ENCODE measurements around the gene TMEM176B.
"Not testable (repeated sequence)": the region's sequence is repeated elsewhere in the genome, so short reads cannot be mapped to it uniquely, and the experiment has no call there.

TMEM176B gene

GRCh38 chr7:150790416-150791075 lies 9.6 kb downstream of the TMEM176B start:
- no peak for DNase-seq (ENCODE audit: low spot score)

- no peak for DNase-seq (ENCODE audit: low spot score)
These were observed 11.5 kb downstream of the TMEM176B start for GRCh38 chr7:150788474-150789269.

GRCh38 chr7:150787321-150788281 lies 12.6 kb downstream of the TMEM176B start:
- no peak for DNase-seq (ENCODE audit: low spot score)

- no peak for DNase-seq (ENCODE audit: low spot score)
These were observed 15.2 kb downstream of the TMEM176B start for GRCh38 chr7:150784954-150785353.

- peak; percentile 88 for DNase-seq (ENCODE audit: low spot score)
These were observed 15.9 kb downstream of the TMEM176B start for GRCh38 chr7:150784120-150784736.

- DNase-seq (ENCODE audit: low spot score) = no peak
These were observed 18.2 kb downstream of the TMEM176B start for GRCh38 chr7:150781961-150782360.

- DNase-seq (ENCODE audit: low spot score) = no peak
These were observed 19.1 kb downstream of the TMEM176B start for GRCh38 chr7:150781103-150781502.

GRCh38 chr7:150780292-150780691 lies 19.9 kb downstream of the TMEM176B start:
- DNase-seq (ENCODE audit: low spot score) = no peak

GRCh38 chr7:150778738-150779301 lies 21.3 kb downstream of the TMEM176B start:
- DNase-seq (ENCODE audit: low spot score) = peak; percentile 87

GRCh38 chr7:150778014-150778737 lies 22.0 kb downstream of the TMEM176B start:
- DNase-seq (ENCODE audit: low spot score) = no peak

GRCh38 chr7:150774131-150774530 lies 26.0 kb downstream of the TMEM176B start:
- DNase-seq (ENCODE audit: low spot score) = not testable (repeated sequence)

GRCh38 chr7:150769768-150770167 lies 30.4 kb downstream of the TMEM176B start:
- DNase-seq (ENCODE audit: low spot score) = no peak

GRCh38 chr7:150766334-150766709 lies 33.8 kb downstream of the TMEM176B start:
- DNase-seq (ENCODE audit: low spot score) = no peak

- no peak for DNase-seq (ENCODE audit: low spot score)
These were observed 40.7 kb downstream of the TMEM176B start for GRCh38 chr7:150759479-150759878.

GRCh38 chr7:150756858-150757257 lies 43.3 kb downstream of the TMEM176B start:
- DNase-seq (ENCODE audit: low spot score) = peak; percentile 24

GRCh38 chr7:150756166-150756565 lies 44.0 kb downstream of the TMEM176B start:
- no peak for DNase-seq (ENCODE audit: low spot score)

- no peak for DNase-seq (ENCODE audit: low spot score)
These were observed 44.6 kb downstream of the TMEM176B start for GRCh38 chr7:150755473-150756099.

- DNase-seq (ENCODE audit: low spot score) = no peak
These were observed 45.2 kb downstream of the TMEM176B start for GRCh38 chr7:150754951-150755350.

GRCh38 chr7:150753826-150754603 lies 46.1 kb downstream of the TMEM176B start:
- DNase-seq (ENCODE audit: low spot score) = no peak

GRCh38 chr7:150753239-150753638 lies 46.9 kb downstream of the TMEM176B start:
- no peak for DNase-seq (ENCODE audit: low spot score)

All from LoVo (cell line).